GM08714 (cell line): ENCODE measurements around the gene TMEM132D.

Experiments
- H3K4me3 ChIP-seq: fragments of 200-500 bp; sonication (Bioruptor generic); 2 replicates; pipeline ENCODE4 v1.5.1; 2014; ENCODE audit warnings: mild to moderate bottlenecking, low read length, inconsistent platforms
- ZNF274 ChIP-seq: IDR thresholded peaks from 2 replicates; pipeline ENCODE4 v1.6.1; 2012; ENCODE audit warnings: mild to moderate bottlenecking, low read depth, low read length

TMEM132D gene

DNA sequence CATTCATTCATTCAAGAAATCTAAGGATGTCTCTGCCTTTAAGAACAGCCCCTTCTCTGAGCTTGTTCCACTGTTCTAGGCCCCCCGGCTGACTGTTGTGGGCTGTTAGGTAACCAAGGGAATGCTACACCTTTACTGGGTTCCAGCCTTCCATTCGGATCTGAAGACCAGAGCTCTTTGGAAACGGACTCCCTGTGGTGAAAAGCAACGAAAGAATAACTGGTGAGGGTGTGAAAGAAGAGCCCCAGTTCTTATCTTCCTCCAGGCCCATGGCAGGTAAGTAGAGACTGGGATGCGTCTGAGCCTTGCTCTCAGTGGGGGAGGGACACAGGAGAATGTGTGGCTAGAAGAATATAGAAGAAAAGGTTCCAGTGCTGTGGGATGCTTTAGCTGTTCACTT lies 207.4 kb downstream of the TMEM132D start:
- H3K4me3 ChIP-seq: no peak overlapping the region
- TF ChIP-seq ZNF274: no peak

DNA sequence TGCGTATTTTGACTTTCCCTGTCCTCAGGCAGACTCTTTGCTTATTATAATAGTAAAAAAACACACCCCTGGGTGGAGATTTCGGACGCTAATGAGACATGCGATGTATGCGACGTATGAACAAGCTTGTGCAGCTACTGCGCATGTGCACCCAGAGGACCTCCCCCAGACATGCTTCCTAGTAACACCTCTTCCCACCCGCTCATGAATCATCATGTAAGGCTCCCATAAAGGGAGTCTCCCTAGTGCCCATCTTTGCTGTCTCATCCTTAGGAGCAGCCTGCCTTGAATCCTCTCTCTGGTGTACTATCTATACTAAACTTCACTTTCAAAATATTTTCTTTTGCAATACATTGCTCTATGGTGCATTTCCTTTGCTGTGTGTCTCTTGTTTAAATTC lies 210.1 kb downstream of the TMEM132D start:
- no peak overlapping the region for H3K4me3 ChIP-seq
- TF ChIP-seq ZNF274: no peak

DNA sequence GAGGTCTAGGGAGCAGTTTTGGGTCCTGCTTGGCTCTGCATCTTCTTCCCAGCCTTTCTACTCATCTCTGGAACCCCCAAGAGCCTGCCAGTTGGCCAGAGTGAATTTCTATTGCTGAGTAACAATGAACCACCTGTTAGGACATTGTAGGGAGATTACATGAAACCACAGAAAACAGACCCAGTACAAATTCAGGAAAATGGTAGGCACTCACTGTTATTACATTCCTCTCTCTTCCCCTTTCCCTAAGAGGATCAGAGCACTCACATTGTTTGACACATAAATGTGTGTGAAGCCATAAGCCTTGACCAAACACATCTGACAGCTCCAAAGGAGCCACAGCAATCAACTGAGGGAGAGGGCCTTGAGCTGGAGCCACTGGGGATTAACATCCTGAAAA lies 216.1 kb downstream of the TMEM132D start:
- no peak for TF ChIP-seq ZNF274
- no peak overlapping the region for H3K4me3 ChIP-seq

- H3K4me3 ChIP-seq: no peak overlapping the region
- no peak for TF ChIP-seq ZNF274
These were observed 222.0 kb downstream of the TMEM132D start for GRCh38 chr12:129681830-129682229.

GRCh38 chr12:129681151-129681550 lies 222.7 kb downstream of the TMEM132D start:
- no peak for TF ChIP-seq ZNF274
- no peak overlapping the region for H3K4me3 ChIP-seq

DNA sequence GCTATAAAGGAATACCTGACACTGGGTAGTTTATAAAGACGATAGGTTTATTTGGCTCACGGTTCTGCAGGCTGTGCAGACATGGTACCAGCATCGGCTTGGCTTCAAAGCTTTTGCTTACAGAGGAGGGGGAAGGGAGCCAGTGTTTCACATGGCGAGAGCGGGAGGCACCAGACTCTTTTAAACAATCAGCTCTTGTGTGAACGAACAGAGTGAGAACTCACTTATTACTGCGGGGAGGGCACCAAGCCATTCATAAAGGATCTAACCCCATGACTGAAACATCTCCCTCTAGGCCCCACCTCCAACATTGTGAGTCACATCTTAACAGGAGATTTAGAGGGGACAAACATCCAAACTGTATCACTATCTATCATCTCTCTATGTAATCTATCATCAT lies 227.4 kb downstream of the TMEM132D start:
- no peak overlapping the region for H3K4me3 ChIP-seq
- TF ChIP-seq ZNF274: no peak

DNA sequence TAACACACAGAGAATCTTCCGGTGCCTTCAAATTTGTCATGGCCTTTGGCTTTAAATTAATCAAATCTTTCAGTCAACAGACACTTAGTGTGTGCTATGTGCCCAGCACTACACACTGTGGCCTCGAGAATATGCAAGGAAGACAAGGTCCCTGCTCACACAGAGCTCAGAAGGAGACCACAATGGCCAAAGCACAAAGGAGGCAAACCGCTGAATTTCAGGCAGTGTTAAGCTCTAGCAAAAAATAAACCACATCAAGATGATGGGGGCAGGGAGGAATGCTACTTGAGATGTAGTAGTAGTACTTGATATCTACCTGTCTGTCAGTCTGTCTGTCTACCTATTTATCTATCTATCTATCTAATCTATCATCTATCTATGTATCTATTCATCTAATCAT lies 227.9 kb downstream of the TMEM132D start:
- no peak for TF ChIP-seq ZNF274
- H3K4me3 ChIP-seq: no peak overlapping the region

- TF ChIP-seq ZNF274: no peak
These were observed 228.3 kb downstream of the TMEM132D start for GRCh38 chr12:129675496-129675895.

DNA sequence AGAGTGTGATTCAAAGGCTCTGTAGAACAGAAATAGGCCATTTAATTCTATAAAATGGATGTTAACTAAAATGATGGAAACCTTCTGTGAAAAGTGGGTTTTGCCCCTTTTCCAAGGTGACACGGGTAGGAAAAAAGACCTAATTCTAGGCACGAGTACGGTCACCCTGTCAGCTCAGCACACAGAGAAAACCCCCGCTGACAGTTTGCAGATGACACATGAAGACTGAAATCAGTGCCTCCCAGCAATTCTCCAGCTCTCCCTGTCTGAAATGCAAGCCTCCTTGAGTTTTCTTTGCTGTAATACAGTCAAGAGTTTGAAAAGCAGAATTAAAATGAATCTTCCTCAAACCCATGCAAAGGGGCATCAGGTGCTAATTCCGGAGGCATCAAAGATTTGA lies 230.0 kb downstream of the TMEM132D start:
- TF ChIP-seq ZNF274: no peak
- no peak overlapping the region for H3K4me3 ChIP-seq

More at GRCh38 chr12:129675496-129675895, 228.3 kb downstream of the TMEM132D start:
- no peak overlapping the region for H3K4me3 ChIP-seq

DNA sequence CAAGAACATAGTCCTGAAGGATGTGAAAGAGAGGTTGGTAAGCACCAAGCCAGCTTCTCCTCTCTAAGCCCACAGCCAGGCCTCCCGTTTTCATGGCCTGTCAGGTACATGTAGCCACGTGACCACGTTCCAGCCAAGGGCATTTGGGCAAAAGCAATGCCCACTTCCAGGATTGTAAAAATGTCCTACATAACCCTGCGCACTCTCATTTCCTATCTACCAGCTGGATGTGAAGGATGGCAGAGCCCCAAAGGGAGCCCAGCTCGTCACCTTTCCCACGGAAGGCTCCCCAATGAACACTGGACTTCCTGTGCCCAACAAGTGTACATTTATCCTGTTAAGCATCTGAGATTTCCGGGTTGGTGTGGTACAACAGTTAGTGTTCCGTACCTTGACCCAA lies 231.7 kb downstream of the TMEM132D start:
- TF ChIP-seq ZNF274: no peak
- no peak overlapping the region for H3K4me3 ChIP-seq

DNA sequence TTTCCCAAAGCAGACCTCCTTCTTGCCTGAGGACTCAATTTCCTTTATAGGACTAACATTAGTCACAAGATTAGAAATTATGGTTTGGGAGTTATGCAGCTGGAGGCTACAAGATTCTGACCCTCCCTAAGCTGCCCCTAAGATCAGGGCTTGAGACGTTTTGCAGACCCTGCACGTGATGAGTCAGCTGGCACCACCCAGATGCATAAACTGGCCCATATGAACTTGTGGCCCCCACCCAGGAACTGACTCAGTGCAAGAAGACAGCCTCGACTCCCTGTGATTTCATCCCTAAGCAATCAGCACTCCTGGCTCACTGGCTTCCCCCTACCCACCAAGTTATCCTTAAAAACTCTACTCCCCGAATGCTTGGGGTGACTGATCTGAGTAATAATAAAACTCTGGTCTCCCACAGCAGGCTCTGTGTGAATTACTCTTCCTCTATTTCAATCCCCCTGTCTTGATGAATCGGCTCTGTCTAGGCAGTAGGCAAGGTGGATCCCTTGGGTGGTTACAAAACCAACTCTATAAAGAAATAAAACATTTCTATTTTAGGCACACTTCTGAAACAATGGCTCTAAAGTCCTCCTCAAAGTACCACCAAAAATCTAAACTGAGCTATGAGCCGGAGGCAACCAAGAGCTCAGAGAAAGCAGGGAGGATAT lies 233.4 kb downstream of the TMEM132D start:
- H3K4me3 ChIP-seq: no peak overlapping the region
- TF ChIP-seq ZNF274: no peak

- TF ChIP-seq ZNF274: no peak
- no peak overlapping the region for H3K4me3 ChIP-seq
These were observed 238.4 kb downstream of the TMEM132D start for GRCh38 chr12:129665414-129665813.

GRCh38 chr12:129662234-129662633 lies 241.6 kb downstream of the TMEM132D start:
- no peak overlapping the region for H3K4me3 ChIP-seq
- TF ChIP-seq ZNF274: no peak

DNA sequence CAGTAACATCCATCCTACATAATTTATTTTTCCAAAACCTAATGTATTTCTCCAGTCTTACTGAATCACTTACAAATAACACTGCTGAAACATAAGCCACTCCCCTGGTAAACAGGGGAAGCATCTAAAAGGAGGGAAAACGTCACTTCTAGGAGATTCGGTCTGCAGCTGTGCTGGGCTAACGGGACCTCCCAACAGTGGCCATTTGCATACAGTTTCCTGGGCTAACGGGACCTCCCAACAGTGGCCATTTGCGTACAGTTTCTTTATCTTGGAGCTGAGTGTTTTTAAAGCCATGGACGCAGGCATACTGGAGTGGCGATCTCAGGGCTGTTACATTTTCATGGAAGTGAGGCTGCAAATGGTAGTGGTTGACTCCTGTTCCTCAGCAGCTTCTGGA lies 242.9 kb downstream of the TMEM132D start:
- no peak for TF ChIP-seq ZNF274
- no peak overlapping the region for H3K4me3 ChIP-seq

DNA sequence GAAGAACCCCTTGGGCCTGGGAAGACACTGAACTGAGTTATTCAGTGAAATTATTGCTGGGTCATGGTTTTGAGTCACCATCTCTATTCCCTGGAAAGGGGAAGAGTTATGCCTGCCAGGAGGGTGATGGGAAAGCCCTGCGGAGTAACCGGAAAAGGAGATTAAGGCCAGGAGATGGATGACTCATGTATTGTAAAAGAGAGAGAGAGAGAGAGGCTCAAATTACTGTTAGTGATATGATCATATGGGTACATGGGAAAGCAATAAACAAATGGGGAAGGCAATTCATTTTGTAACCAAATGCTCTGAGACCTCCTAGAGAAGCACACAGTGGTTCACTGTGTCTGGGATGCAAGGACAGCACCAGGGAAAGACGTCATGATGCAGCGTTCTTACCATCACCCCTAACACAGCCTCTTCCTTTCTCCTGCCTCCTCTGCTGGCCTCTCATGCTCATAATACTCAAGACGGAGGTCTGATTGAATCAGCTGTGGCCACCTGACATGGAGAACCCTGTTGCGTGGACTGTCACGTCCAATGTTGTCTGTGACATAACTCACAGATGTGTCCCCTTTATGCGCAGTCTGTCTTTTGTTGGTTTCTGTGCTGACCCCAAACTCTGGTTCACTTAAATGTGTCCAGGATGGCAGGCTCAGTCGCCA lies 243.7 kb downstream of the TMEM132D start:
- H3K4me3 ChIP-seq: no peak overlapping the region
- no peak for TF ChIP-seq ZNF274

GRCh38 chr12:129657179-129657578 lies 246.6 kb downstream of the TMEM132D start:
- H3K4me3 ChIP-seq: no peak overlapping the region
- TF ChIP-seq ZNF274: no peak

GRCh38 chr12:129651951-129652350 lies 251.9 kb downstream of the TMEM132D start:
- H3K4me3 ChIP-seq: no peak overlapping the region
- no peak for TF ChIP-seq ZNF274
